ENCODE measurements around the gene CPXM2.

Gene CPXM2
- 0 reads per million in 3 donors for total RNA-seq

- DNase-seq = no peak
- Histone ChIP-seq H3K27ac (ENCODE audit: insufficient read depth, low read length, poor library complexity, severe bottlenecking) (no peak within 1 kb of the TSS), H3K9me3 (ENCODE audit: control insufficient read depth, low read length) (no peaks in the 10 kb centered on the region), H3K4me3 (ENCODE audit: insufficient read depth, low read depth, low read length, poor library complexity, severe bottlenecking) (no peak within 1 kb of the TSS), H3K27me3 (replicated peaks; ENCODE audit: control insufficient read depth, insufficient read depth, low read length, poor library complexity, severe bottlenecking) (no peaks in the 10 kb centered on the region), H3K36me3 (ENCODE audit: control insufficient read depth, insufficient read depth, low read length) (no peaks in the 10 kb centered on the region), H3K4me1 (ENCODE audit: control insufficient read depth, insufficient read depth, low read length, poor library complexity, severe bottlenecking) (no peaks in the 10 kb centered on the region)
Measured at GRCh38 chr10:123891144-123892071, at the start of gene CPXM2. Gene CPXM2, minus strand, starts transcription at chr10:123891807. Its CDS starts 148 bp downstream, at chr10:123891659.

- Histone ChIP-seq H3K9me3 (ENCODE audit: control insufficient read depth, low read length) (no peaks in the 10 kb centered on the region), H3K27me3 (replicated peaks; ENCODE audit: control insufficient read depth, insufficient read depth, low read length, poor library complexity, severe bottlenecking) (no peaks in the 10 kb centered on the region), H3K4me3 (ENCODE audit: insufficient read depth, low read depth, low read length, poor library complexity, severe bottlenecking) (no peak overlapping the region), H3K27ac (ENCODE audit: insufficient read depth, low read length, poor library complexity, severe bottlenecking) (no peak overlapping the region), H3K36me3 (ENCODE audit: control insufficient read depth, insufficient read depth, low read length) (no peaks in the 10 kb centered on the region), H3K4me1 (ENCODE audit: control insufficient read depth, insufficient read depth, low read length, poor library complexity, severe bottlenecking) (no peaks in the 10 kb centered on the region)
- DNase-seq = no peak
Measured at GRCh38 chr10:123939591-123939990, 48.0 kb upstream of the CPXM2 start.

- Histone ChIP-seq H3K9me3 (ENCODE audit: control insufficient read depth, low read length) (no peaks in the 10 kb centered on the region), H3K4me3 (ENCODE audit: insufficient read depth, low read depth, low read length, poor library complexity, severe bottlenecking) (no peak overlapping the region), H3K27me3 (replicated peaks; ENCODE audit: control insufficient read depth, insufficient read depth, low read length, poor library complexity, severe bottlenecking) (no peaks in the 10 kb centered on the region), H3K27ac (ENCODE audit: insufficient read depth, low read length, poor library complexity, severe bottlenecking) (no peak overlapping the region), H3K4me1 (ENCODE audit: control insufficient read depth, insufficient read depth, low read length, poor library complexity, severe bottlenecking) (no peaks in the 10 kb centered on the region), H3K36me3 (ENCODE audit: control insufficient read depth, insufficient read depth, low read length) (no peaks in the 10 kb centered on the region)
- no peak for DNase-seq
Measured at GRCh38 chr10:123938890-123939289, 47.3 kb upstream of the CPXM2 start.

GRCh38 chr10:123936426-123936825 is 44.8 kb upstream of the CPXM2 start:
- no peaks in the 10 kb centered on the region for H3K36me3 ChIP-seq (ENCODE audit: control insufficient read depth, insufficient read depth, low read length)
- H3K4me3 ChIP-seq (ENCODE audit: insufficient read depth, low read depth, low read length, poor library complexity, severe bottlenecking) = no peak overlapping the region
- H3K27me3 ChIP-seq (replicated peaks; ENCODE audit: control insufficient read depth, insufficient read depth, low read length, poor library complexity, severe bottlenecking) = no peaks in the 10 kb centered on the region
- H3K27ac ChIP-seq (ENCODE audit: insufficient read depth, low read length, poor library complexity, severe bottlenecking) = no peak overlapping the region
- H3K9me3 ChIP-seq (ENCODE audit: control insufficient read depth, low read length) = no peaks in the 10 kb centered on the region
- DNase-seq = no peak
- no peaks in the 10 kb centered on the region for H3K4me1 ChIP-seq (ENCODE audit: control insufficient read depth, insufficient read depth, low read length, poor library complexity, severe bottlenecking)

GRCh38 chr10:123935680-123936079 is 44.1 kb upstream of the CPXM2 start:
- Histone ChIP-seq H3K27me3 (replicated peaks; ENCODE audit: control insufficient read depth, insufficient read depth, low read length, poor library complexity, severe bottlenecking) (no peaks in the 10 kb centered on the region), H3K4me3 (ENCODE audit: insufficient read depth, low read depth, low read length, poor library complexity, severe bottlenecking) (no peak overlapping the region), H3K9me3 (ENCODE audit: control insufficient read depth, low read length) (no peaks in the 10 kb centered on the region), H3K36me3 (ENCODE audit: control insufficient read depth, insufficient read depth, low read length) (no peaks in the 10 kb centered on the region), H3K4me1 (ENCODE audit: control insufficient read depth, insufficient read depth, low read length, poor library complexity, severe bottlenecking) (no peaks in the 10 kb centered on the region), H3K27ac (ENCODE audit: insufficient read depth, low read length, poor library complexity, severe bottlenecking) (no peak overlapping the region)
- DNase-seq = no peak

GRCh38 chr10:123934846-123935245 is 43.2 kb upstream of the CPXM2 start:
- Histone ChIP-seq H3K36me3 (ENCODE audit: control insufficient read depth, insufficient read depth, low read length) (no peaks in the 10 kb centered on the region), H3K4me3 (ENCODE audit: insufficient read depth, low read depth, low read length, poor library complexity, severe bottlenecking) (no peak overlapping the region), H3K4me1 (ENCODE audit: control insufficient read depth, insufficient read depth, low read length, poor library complexity, severe bottlenecking) (no peaks in the 10 kb centered on the region), H3K9me3 (ENCODE audit: control insufficient read depth, low read length) (no peaks in the 10 kb centered on the region), H3K27me3 (replicated peaks; ENCODE audit: control insufficient read depth, insufficient read depth, low read length, poor library complexity, severe bottlenecking) (no peaks in the 10 kb centered on the region), H3K27ac (ENCODE audit: insufficient read depth, low read length, poor library complexity, severe bottlenecking) (no peak overlapping the region)
- DNase-seq = no peak

- H3K9me3 ChIP-seq (ENCODE audit: control insufficient read depth, low read length) = no peaks in the 10 kb centered on the region
- no peaks in the 10 kb centered on the region for H3K4me1 ChIP-seq (ENCODE audit: control insufficient read depth, insufficient read depth, low read length, poor library complexity, severe bottlenecking)
- no peak overlapping the region for H3K4me3 ChIP-seq (ENCODE audit: insufficient read depth, low read depth, low read length, poor library complexity, severe bottlenecking)
- H3K36me3 ChIP-seq (ENCODE audit: control insufficient read depth, insufficient read depth, low read length) = no peaks in the 10 kb centered on the region
- peaks cover 3% of the 10 kb centered on the region for H3K27me3 ChIP-seq (replicated peaks; ENCODE audit: control insufficient read depth, insufficient read depth, low read length, poor library complexity, severe bottlenecking)
- DNase-seq = no peak
- H3K27ac ChIP-seq (ENCODE audit: insufficient read depth, low read length, poor library complexity, severe bottlenecking) = no peak overlapping the region
Measured at GRCh38 chr10:123930340-123931001, 38.9 kb upstream of the CPXM2 start.

GRCh38 chr10:123929791-123930190 is 38.2 kb upstream of the CPXM2 start:
- Histone ChIP-seq H3K4me1 (ENCODE audit: control insufficient read depth, insufficient read depth, low read length, poor library complexity, severe bottlenecking) (no peaks in the 10 kb centered on the region), H3K4me3 (ENCODE audit: insufficient read depth, low read depth, low read length, poor library complexity, severe bottlenecking) (no peak overlapping the region), H3K27ac (ENCODE audit: insufficient read depth, low read length, poor library complexity, severe bottlenecking) (no peak overlapping the region), H3K9me3 (ENCODE audit: control insufficient read depth, low read length) (no peaks in the 10 kb centered on the region), H3K36me3 (ENCODE audit: control insufficient read depth, insufficient read depth, low read length) (no peaks in the 10 kb centered on the region), H3K27me3 (replicated peaks; ENCODE audit: control insufficient read depth, insufficient read depth, low read length, poor library complexity, severe bottlenecking) (peaks cover 3% of the 10 kb centered on the region)
- DNase-seq = no peak

GRCh38 chr10:123928427-123928826 is 36.8 kb upstream of the CPXM2 start:
- Histone ChIP-seq H3K9me3 (ENCODE audit: control insufficient read depth, low read length) (no peaks in the 10 kb centered on the region), H3K4me3 (ENCODE audit: insufficient read depth, low read depth, low read length, poor library complexity, severe bottlenecking) (no peak overlapping the region), H3K4me1 (ENCODE audit: control insufficient read depth, insufficient read depth, low read length, poor library complexity, severe bottlenecking) (no peaks in the 10 kb centered on the region), H3K27me3 (replicated peaks; ENCODE audit: control insufficient read depth, insufficient read depth, low read length, poor library complexity, severe bottlenecking) (peaks cover 3% of the 10 kb centered on the region), H3K27ac (ENCODE audit: insufficient read depth, low read length, poor library complexity, severe bottlenecking) (no peak overlapping the region), H3K36me3 (ENCODE audit: control insufficient read depth, insufficient read depth, low read length) (no peaks in the 10 kb centered on the region)
- no peak for DNase-seq

All from effector memory CD4-positive, alpha-beta T cell (primary cell).